ENCODE measurements around the gene TUBB4A. TPM values are rescaled to one million over a fixed set of nuclear protein-coding genes. Genes with fewer than 3 reads are reported as not detected.
A peak's percentile ranks its signal among the peaks of the same experiment; 100 is the strongest.

TUBB4A gene
- total and polyA plus RNA-seq, 9 of the 15 experiments (the other 6 are each of a cell fraction or from before 2014, with no cell fraction given), result 0.14 to 7.0 (median 0.75) TPM

DNA sequence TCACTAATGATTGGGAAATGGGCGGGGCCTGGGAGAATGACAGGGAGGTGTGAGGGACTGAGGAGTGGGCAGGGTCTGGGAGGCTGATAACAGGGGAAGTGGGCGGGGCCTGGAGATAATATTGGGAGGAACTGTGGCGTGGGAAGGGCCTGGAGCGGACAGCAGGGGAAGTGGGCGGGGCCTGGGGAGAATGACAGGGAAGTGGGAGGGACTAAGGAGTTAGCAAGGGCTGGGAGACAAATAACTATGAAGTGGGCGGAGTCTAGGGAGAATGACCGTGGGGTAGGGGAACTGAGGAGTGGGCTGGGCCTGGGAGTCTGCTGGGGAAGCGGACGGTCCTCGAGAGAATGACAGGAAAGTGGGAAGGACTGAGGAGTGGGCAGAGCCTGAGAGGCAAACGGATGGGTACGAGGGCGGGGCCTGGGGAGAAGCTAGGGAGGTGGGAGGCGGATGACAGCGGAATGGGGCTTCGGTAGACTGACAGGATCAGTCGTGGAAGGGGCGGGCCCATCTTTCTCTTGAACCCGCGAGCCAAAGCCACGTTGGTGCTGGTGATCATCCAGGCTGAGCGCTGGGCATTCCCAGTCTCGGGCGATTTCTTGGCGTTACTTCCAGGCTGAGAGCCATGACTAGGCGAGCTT lies 14.0 kb upstream of the TUBB4A start (continued):
- TF ChIP-seq, protein P1, sequence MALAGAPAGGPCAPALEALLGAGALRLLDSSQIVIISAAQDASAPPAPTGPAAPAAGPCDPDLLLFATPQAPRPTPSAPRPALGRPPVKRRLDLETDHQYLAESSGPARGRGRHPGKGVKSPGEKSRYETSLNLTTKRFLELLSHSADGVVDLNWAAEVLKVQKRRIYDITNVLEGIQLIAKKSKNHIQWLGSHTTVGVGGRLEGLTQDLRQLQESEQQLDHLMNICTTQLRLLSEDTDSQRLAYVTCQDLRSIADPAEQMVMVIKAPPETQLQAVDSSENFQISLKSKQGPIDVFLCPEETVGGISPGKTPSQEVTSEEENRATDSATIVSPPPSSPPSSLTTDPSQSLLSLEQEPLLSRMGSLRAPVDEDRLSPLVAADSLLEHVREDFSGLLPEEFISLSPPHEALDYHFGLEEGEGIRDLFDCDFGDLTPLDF (CRISPR knock-in tag; IDR thresholded peaks at IDR 0.05), result no peak
- TF ChIP-seq, protein P2, sequence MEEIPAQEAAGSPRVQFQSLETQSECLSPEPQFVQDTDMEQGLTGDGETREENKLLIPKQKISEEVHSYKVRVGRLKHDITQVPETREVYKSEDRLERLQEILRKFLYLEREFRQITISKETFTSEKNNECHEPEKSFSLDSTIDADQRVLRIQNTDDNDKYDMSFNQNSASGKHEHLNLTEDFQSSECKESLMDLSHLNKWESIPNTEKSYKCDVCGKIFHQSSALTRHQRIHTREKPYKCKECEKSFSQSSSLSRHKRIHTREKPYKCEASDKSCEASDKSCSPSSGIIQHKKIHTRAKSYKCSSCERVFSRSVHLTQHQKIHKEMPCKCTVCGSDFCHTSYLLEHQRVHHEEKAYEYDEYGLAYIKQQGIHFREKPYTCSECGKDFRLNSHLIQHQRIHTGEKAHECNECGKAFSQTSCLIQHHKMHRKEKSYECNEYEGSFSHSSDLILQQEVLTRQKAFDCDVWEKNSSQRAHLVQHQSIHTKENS (CRISPR knock-in tag; IDR thresholded peaks at IDR 0.05), result no peak
- TF ChIP-seq MAZ (CRISPR knock-in tag; conservative IDR thresholded peaks at IDR 0.05 in 1 of 2, IDR thresholded peaks at IDR 0.05 in 1 of 2) (peak in 1 of 2 experiments; percentile 54; a peak in 1 of 4 replicates), FIP1L1 (IDR thresholded peaks at IDR 0.05; ENCODE audit: low read depth, low read length, poor library complexity, severe bottlenecking) (no peak), SUPT5H (IDR thresholded peaks at IDR 0.05) (peak; percentile 54; the same call in 1 of the 2 replicates), DNMT1 (IDR thresholded peaks at IDR 0.05) (no peak), ILK (tag; IDR thresholded peaks at IDR 0.05; ENCODE audit: borderline replicate concordance, low read depth) (no peak), GATAD2B (IDR thresholded peaks at IDR 0.05; ENCODE audit: borderline replicate concordance) (no peak), ZNF174 (CRISPR knock-in tag; IDR thresholded peaks at IDR 0.05) (no peak), POLR2B (IDR thresholded peaks at IDR 0.05; ENCODE audit: low read depth, partially characterized antibody) (peak; percentile 63)
- TF ChIP-seq, protein P3, sequence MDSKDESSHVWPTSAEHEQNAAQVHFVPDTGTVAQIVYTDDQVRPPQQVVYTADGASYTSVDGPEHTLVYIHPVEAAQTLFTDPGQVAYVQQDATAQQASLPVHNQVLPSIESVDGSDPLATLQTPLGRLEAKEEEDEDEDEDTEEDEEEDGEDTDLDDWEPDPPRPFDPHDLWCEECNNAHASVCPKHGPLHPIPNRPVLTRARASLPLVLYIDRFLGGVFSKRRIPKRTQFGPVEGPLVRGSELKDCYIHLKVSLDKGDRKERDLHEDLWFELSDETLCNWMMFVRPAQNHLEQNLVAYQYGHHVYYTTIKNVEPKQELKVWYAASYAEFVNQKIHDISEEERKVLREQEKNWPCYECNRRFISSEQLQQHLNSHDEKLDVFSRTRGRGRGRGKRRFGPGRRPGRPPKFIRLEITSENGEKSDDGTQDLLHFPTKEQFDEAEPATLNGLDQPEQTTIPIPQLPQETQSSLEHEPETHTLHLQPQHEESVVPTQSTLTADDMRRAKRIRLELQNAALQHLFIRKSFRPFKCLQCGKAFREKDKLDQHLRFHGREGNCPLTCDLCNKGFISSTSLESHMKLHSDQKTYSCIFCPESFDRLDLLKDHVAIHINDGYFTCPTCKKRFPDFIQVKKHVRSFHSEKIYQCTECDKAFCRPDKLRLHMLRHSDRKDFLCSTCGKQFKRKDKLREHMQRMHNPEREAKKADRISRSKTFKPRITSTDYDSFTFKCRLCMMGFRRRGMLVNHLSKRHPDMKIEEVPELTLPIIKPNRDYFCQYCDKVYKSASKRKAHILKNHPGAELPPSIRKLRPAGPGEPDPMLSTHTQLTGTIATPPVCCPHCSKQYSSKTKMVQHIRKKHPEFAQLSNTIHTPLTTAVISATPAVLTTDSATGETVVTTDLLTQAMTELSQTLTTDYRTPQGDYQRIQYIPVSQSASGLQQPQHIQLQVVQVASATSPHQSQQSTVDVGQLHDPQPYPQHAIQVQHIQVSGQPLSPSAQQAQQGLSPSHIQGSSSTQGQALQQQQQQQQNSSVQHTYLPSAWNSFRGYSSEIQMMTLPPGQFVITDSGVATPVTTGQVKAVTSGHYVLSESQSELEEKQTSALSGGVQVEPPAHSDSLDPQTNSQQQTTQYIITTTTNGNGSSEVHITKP (IDR thresholded peaks at IDR 0.05; ENCODE audit: partially characterized antibody), result peak; percentile 13
- TF ChIP-seq, protein P4, sequence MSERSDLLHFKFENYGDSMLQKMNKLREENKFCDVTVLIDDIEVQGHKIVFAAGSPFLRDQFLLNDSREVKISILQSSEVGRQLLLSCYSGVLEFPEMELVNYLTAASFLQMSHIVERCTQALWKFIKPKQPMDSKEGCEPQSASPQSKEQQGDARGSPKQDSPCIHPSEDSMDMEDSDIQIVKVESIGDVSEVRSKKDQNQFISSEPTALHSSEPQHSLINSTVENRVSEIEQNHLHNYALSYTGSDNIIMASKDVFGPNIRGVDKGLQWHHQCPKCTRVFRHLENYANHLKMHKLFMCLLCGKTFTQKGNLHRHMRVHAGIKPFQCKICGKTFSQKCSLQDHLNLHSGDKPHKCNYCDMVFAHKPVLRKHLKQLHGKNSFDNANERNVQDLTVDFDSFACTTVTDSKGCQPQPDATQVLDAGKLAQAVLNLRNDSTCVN (CRISPR knock-in tag; IDR thresholded peaks at IDR 0.05), result 0 out of 2 replicates have a peak, but pooled peaks have one; percentile 33
- TF ChIP-seq, protein P5, sequence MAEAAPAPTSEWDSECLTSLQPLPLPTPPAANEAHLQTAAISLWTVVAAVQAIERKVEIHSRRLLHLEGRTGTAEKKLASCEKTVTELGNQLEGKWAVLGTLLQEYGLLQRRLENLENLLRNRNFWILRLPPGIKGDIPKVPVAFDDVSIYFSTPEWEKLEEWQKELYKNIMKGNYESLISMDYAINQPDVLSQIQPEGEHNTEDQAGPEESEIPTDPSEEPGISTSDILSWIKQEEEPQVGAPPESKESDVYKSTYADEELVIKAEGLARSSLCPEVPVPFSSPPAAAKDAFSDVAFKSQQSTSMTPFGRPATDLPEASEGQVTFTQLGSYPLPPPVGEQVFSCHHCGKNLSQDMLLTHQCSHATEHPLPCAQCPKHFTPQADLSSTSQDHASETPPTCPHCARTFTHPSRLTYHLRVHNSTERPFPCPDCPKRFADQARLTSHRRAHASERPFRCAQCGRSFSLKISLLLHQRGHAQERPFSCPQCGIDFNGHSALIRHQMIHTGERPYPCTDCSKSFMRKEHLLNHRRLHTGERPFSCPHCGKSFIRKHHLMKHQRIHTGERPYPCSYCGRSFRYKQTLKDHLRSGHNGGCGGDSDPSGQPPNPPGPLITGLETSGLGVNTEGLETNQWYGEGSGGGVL (CRISPR knock-in tag; IDR thresholded peaks at IDR 0.05), result no peak
- TF ChIP-seq, protein P6, sequence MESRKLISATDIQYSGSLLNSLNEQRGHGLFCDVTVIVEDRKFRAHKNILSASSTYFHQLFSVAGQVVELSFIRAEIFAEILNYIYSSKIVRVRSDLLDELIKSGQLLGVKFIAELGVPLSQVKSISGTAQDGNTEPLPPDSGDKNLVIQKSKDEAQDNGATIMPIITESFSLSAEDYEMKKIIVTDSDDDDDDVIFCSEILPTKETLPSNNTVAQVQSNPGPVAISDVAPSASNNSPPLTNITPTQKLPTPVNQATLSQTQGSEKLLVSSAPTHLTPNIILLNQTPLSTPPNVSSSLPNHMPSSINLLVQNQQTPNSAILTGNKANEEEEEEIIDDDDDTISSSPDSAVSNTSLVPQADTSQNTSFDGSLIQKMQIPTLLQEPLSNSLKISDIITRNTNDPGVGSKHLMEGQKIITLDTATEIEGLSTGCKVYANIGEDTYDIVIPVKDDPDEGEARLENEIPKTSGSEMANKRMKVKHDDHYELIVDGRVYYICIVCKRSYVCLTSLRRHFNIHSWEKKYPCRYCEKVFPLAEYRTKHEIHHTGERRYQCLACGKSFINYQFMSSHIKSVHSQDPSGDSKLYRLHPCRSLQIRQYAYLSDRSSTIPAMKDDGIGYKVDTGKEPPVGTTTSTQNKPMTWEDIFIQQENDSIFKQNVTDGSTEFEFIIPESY (CRISPR knock-in tag; IDR thresholded peaks at IDR 0.05), result no peak
